Hair follicular keratinocyte (primary cell): ENCODE results near the gene UPK2. TPM values are rescaled to one million over a fixed set of nuclear protein-coding genes. Genes with fewer than 3 reads are reported as not detected.

Experiments
- total RNA-seq: library from RNA; depleted of rRNA; stranded (reverse); fragments of >200 nt; gene quantifications from 2 replicates; pipeline ENCODE4 v1.2.3, GENCODE V29; 2015

The UPK2 gene
- total RNA-seq, result 0.30 TPM in 1 of 2 replicates, not detected in the other

GRCh38 chr11:118956094-118956846 is at the start of gene UPK2:
TSS of gene UPK2 (plus strand) at chr11:118956298. CDS start at chr11:118956351, 53 bp downstream.

GRCh38 chr11:118971646-118972045 is 15.5 kb downstream of the UPK2 start, which contains the start of gene FOXR1:
TSS of gene FOXR1 (plus strand) at chr11:118971761. CDS start at chr11:118971932, 171 bp downstream.

GRCh38 chr11:118997627-118998387 is 41.7 kb downstream of the UPK2 start, which contains the start of gene CENATAC:
TSS of gene CENATAC (plus strand) at chr11:118998138. CDS start at chr11:118998198, 60 bp downstream.

Other genes with a start within 250 kb of the UPK2 start
- 42.8 and 44.3 TPM in 2 replicates for gene DDX6, start 165.1 kb upstream of the UPK2 start, total RNA-seq
- not detected in 2 replicates for gene CXCR5, start 72.4 kb upstream of the UPK2 start, total RNA-seq
- 23.8 and 25.0 TPM in 2 replicates for gene BCL9L, start 30.4 kb upstream of the UPK2 start, total RNA-seq
- not detected in 2 replicates for gene FOXR1, start 15.5 kb downstream of the UPK2 start, total RNA-seq
- gene CENATAC, start 41.8 kb downstream of the UPK2 start, total RNA-seq, result 5.2 and 7.8 TPM in 2 replicates
- gene RPS25, start 62.0 kb downstream of the UPK2 start, total RNA-seq, result 2,303 and 2,652 TPM in 2 replicates
- gene TRAPPC4, start 62.5 kb downstream of the UPK2 start, total RNA-seq, result 85.4 and 97.8 TPM in 2 replicates
- gene SLC37A4, start 74.6 kb downstream of the UPK2 start, total RNA-seq, result 22.0 and 24.0 TPM in 2 replicates
- 214 and 216 TPM in 2 replicates for gene HYOU1, start 100.9 kb downstream of the UPK2 start, total RNA-seq
- gene VPS11, start 111.5 kb downstream of the UPK2 start, total RNA-seq, result 14.7 and 17.1 TPM in 2 replicates
- 22.5 and 29.3 TPM in 2 replicates for gene HMBS, start 128.6 kb downstream of the UPK2 start, total RNA-seq
- 27.2 and 32.5 TPM in 2 replicates for gene DPAGT1, start 145.6 kb downstream of the UPK2 start, total RNA-seq
- gene C2CD2L, start 151.0 kb downstream of the UPK2 start, total RNA-seq, result 4.5 and 7.3 TPM in 2 replicates
- gene HINFP, start 165.3 kb downstream of the UPK2 start, total RNA-seq, result 8.4 and 13.1 TPM in 2 replicates
- gene ABCG4, start 192.8 kb downstream of the UPK2 start, total RNA-seq, result 0.08 and 0.23 TPM in 2 replicates
- gene NLRX1, start 212.4 kb downstream of the UPK2 start, total RNA-seq, result 13.6 and 18.8 TPM in 2 replicates
- 0.16 TPM in 1 of 2 replicates, not detected in the other for gene NHERF4, start 229.2 kb downstream of the UPK2 start, total RNA-seq